ENCODE results near the gene EPHA4.

EPHA4 gene

DNA sequence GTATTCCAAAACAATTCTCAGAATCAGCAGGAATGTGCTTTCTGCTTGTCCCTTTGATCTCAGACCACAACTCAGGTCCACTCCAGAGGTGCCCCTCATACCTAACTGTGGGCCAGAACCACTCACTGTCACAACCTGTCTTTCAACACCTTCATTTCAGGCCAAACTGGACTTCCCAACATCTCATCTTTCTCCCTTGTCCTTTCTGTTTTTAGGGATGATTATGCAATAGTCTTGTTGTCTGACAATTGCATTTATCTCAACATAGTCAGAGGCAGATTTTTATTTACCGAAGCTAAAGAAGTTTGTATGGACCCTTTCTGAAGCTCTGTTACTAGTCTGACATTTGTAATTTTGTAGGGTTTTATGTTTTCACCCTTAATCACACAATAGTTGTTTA, 95.9 kb downstream of the EPHA4 start:
- DNase-seq (ENCODE audit: low spot score): no peak

DNA sequence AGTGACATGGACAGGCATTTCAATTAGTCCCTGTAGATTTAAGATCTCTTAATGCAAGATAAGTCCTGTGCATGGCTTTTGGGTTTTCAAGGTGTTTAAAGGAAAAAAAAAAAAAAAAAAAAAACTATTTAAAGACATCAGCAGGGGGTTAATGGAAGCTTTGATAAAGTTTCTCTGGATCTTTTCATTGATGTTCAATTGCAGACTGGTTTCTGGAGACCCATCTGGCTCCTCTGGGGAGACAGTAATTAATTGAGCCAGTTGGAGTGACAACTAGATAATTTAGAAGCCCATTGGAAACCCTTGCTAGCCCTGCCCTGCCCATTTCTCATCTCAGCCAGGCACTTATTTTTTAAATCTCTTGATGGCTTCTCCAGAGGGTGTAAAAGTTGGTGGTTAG, 98.7 kb downstream of the EPHA4 start:
- no peak for DNase-seq (ENCODE audit: low spot score)

DNA sequence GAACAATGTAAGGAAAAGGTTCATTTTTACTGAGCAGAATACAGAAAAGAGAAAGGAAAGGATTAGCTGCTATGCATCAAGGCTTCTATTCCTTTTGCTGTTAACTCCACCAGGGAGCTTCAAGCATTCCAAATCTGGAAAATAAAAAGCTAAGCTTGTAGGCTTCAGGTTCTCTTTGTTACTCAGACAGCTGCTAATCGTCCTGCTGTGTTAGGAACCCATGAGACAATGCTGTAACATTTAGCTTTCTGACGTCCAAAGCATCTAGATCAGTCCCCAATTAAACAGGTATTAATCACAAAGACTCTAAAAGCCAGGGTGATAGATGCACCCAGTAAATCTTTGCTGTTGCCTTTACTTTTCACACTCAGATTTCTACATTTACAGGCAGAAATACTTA, 103.8 kb downstream of the EPHA4 start:
- no peak for DNase-seq (ENCODE audit: low spot score)

DNA sequence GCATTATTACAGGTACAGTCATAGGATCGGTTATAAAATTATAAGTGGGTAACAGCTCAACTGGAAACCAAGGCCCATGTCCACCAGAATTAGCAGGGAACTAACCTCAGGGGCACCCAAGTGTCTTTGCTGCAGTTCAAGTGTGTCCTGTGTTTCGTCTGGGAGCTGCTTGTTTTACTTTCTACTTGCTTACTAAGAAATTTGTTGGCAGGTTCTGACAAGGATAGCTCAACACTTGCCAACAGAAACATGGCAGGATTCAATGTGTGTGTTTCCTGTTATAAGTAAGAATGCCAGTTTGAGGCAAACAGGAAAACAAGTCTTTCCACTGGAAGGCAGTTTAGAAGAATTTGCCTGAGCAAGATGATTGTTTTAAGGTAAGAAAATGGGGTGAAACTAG, 104.5 kb downstream of the EPHA4 start:
- DNase-seq (ENCODE audit: low spot score): peak; percentile 27

DNA sequence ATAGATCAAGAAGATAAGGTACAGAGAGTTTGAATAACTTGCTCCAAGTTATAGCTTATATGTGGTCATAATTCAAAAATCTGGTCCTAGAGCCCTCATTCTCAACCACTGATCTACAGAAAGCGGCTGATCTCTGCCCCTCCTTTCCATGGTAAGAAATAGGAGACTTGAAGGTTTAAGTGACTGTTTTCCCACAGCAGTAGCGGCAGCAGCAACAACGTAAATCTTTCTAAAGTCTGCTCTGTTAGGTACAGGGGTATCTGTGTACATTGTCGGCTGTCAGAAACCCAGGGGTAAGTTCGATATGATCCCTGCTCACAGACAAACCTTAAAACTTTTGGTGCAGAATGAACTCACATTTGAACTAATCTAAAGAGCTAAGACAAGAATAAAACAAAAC, 105.4 kb downstream of the EPHA4 start:
- no peak for DNase-seq (ENCODE audit: low spot score)

GRCh38 chr2:221465776-221466175, 106.3 kb downstream of the EPHA4 start:
- no peak for DNase-seq (ENCODE audit: low spot score)

- no peak for DNase-seq (ENCODE audit: low spot score)
These were observed 107.1 kb downstream of the EPHA4 start for GRCh38 chr2:221464971-221465370.

DNA sequence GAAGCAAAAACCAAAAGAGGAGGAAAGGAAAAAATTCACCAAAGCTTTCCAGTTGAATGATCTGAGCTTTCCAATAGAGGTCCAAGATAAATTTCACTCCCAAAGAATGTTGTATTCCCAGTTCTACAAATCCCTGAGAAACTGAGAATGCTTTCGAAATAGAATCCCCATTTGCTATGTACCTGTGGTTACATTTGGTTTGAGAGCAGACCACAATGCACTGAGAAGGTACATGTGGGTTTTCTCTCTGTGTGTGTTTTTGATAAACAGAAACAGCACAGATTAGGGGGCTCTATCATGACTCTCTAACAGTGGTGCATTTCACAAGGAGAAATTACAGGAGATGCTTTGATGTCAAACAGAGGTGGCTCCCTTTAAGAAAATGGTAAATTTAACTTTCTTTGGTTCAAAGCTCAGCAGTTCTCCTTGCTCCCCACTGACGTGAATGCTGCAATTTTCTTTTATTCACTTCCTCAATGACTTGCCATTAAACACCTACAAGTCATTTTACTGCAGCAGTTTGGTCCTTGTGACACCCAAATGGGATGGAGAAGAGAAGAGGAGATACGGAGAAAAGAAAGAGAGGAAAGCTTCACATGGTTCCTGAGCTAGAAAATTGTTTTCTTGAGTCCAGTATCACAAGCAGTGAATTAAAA, 108.7 kb downstream of the EPHA4 start:
- DNase-seq (ENCODE audit: low spot score): no peak

DNA sequence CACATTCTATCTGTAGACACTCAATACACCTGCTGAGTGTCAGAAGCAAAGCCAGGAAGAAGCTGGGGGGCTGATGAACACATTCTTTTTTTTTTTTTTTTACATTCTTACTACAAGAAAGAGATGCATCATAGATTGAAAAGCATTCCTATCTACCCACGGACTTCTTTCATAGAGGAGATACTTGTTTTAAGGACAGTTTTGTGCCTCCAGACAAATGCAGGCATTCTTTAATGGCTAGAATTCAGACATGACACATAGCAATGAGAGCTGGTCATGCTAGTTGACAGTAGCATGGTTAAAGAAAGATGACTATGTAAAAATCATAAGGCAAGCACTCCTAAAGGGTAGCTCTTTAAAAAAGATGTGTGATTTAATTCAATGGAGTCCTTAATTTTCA, 110.2 kb downstream of the EPHA4 start:
- DNase-seq (ENCODE audit: low spot score): no peak

GRCh38 chr2:221460136-221460535, 112.0 kb downstream of the EPHA4 start:
- no peak for DNase-seq (ENCODE audit: low spot score)

DNA sequence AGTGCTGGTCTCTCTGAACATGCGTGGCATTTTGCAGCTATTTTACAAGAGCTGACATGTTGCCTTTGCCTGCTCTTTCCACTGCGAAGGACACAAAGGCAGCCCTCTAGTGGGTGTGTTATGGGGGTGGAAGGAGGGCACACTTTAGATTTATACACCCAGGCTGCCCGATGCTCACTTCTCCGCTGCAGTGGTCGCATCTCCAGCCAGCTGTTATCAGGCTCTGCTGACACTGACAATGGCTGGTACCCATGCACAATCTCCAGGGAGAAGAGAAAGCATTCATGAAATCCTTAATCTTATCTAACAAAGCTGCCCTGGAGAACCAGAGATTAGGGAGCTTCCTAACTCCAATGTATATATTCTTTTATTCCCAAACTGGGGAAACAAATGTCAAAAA, 113.5 kb downstream of the EPHA4 start:
- no peak for DNase-seq (ENCODE audit: low spot score)

DNA sequence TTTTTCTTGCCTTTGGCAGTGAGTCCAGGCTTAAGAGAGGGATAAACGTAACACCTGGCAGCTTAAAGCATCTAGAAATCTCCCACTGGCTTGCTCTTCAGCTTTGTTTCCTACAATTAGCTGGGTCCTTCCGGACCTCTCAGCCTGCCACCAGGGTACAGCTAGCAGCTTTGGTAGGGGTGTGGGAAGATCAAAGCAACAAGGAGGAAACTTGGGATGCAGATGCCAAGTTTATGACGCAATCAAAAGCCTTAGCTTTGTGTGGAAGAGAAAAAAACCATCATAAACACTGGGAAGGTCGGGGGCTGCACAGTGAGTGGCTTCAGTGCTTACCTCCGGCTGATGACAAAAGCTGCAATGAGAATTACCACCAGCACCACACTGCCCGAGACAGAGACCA, 116.9 kb downstream of the EPHA4 start:
- no peak for DNase-seq (ENCODE audit: low spot score)

GRCh38 chr2:221454459-221455105, 117.5 kb downstream of the EPHA4 start:
- no peak for DNase-seq (ENCODE audit: low spot score)

DNA sequence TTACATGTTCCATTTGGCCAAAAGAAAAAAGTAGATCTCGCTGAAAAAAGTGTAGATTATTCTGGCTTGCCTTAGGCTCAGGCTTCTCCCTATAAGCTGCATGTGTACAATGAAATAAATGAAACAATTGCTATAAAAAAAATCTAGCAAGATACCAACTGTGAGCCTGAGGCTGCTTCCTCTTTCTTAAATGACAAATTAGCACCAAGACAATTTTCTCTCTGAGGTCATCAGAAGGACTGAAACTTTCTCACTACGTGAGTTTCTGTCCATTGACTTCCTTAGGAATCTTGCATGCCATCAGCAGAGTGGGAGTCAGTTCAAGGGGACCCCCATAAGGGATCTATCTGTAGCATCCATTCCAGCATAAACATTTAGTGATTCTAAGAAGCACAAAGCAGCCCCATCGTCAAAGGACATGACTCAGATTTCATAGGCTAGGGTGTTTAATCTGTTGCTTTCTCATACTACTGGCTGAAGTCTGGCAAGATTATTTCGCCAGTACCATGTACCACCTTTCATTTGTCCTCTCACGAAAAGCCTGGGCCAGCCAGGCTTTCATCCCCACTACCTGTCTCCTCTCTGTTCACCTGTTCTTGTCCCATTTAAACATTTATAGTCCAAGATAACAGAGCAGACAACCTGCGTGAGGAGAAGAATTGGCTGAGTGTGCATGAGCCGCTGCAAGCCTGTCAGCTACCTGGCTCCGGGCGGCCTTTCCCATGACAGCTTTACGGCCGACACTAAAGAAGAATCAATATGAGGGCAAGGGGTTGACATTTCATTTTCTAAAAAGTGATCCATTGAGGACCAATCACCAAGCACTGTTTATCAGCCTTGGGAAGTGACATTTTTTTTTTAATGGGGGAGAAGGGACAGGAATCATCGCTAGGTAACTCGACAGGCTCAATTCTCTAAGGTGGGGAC, 120.0 kb downstream of the EPHA4 start:
- DNase-seq (ENCODE audit: low spot score): no peak

GRCh38 chr2:221450280-221450679, 121.8 kb downstream of the EPHA4 start:
- DNase-seq (ENCODE audit: low spot score): no peak

DNA sequence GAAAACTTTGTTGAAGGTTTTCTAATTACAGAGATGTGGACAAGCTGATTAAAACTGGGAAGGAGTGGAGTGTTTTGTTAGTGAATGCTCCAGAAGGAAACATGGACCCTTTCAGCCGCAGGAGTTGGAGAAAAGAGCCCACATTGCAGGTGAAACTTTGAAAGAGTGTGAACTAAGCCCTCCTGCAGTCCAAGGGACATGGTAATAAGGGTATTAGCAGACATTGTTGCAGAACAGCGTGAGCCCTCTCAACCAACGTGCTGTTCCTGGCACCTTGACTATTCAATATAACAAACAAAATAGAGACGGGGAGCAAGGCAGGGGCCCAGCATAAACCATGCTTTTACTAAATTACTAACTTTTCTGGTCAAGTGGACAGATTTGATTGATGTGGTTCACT, 122.7 kb downstream of the EPHA4 start:
- DNase-seq (ENCODE audit: low spot score): no peak

- DNase-seq (ENCODE audit: low spot score): no peak
These were observed 123.2 kb downstream of the EPHA4 start for GRCh38 chr2:221448844-221449390.

GRCh38 chr2:221448057-221448843, 123.9 kb downstream of the EPHA4 start:
- DNase-seq (ENCODE audit: low spot score): no peak

DNA sequence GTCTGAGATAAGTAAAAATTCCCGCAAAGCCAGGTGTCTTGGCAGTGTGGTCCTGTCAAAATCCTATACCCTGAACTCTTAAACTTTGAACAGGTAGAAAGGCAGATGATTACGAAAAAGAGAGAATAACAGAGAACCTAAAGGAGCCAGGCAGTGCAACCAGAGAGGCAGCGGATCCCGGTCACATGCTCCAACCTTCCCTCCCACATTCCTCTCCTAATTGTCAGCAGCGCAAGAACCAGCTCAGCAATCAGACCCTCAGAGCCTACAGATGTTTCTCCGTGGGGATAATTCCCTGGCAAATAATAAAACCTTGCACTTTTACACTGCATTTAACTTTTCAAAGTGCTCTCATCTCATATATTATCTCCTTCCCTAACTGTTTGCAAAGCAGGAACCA, 124.8 kb downstream of the EPHA4 start:
- DNase-seq (ENCODE audit: low spot score): no peak

- DNase-seq (ENCODE audit: low spot score): no peak
These were observed 126.0 kb downstream of the EPHA4 start for GRCh38 chr2:221446140-221446539.

GRCh38 chr2:221444106-221444505, 128.0 kb downstream of the EPHA4 start:
- DNase-seq (ENCODE audit: low spot score): no peak

DNA sequence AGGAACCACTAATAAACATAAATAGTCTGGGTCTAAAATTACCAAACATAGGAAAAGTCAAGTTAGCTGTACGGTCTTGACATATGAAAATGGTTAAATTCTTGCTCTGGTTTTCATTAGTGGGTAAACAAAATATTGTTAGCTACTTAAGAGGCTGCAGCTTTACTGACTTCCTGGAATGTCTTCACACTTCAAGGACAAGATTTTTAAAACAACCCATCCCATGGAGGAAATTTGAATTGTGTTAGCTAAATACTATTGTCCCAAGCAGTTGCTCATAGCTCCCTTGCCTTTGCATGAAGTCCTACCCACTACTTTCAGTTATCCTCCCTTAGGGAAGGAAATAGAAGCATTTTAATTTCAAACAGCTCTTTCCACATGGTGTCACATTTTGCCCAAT, 128.5 kb downstream of the EPHA4 start:
- no peak for DNase-seq (ENCODE audit: low spot score)
